ENCODE data around the gene PCAT6.
"Not testable (repeated sequence)": the region's sequence is repeated elsewhere in the genome, so short reads cannot be mapped to it uniquely, and the experiment has no call there.

Gene PCAT6

DNA sequence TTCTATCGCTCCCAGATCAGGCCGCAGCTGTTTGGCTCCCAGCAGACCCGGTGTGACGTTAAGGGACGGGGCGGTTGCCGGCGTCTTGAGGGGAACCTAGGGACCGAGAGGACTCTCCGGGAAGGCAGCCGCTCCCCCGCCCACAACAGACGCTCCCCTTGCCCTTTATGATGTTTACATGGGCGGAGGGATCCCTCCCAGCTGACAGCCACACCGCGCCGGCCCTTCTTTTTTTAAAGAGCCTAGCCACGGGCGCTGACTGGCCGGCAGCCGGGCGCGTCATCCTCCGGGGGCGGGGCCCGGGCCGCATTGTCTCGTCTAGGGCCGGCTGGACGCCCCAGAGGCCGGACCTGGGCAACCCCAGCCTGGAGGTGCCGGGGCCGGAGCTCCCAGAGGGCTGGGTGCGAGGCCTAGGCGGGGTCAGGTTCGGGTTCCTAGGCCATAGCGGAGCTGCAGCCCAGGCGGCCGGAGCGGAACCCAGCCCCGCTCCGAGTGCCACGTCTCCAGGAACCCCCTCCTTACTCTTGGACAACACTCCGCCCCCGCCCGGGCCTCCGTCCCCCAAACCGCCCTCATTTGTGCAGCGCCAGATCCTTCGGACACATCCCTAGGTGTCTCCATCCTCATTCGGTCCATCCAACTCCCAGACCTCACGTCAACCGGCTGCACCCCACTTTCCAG, at the start of gene PCAT6:
TSS of gene PCAT6 (plus strand) at position 340 of the 681 bp plus-strand sequence.
- peak; percentile 99 for DNase-seq (ENCODE audit: low spot score)

- DNase-seq (ENCODE audit: low spot score): no peak
Observed at GRCh38 chr1:202762019-202762418, 48.7 kb upstream of the PCAT6 start.

DNA sequence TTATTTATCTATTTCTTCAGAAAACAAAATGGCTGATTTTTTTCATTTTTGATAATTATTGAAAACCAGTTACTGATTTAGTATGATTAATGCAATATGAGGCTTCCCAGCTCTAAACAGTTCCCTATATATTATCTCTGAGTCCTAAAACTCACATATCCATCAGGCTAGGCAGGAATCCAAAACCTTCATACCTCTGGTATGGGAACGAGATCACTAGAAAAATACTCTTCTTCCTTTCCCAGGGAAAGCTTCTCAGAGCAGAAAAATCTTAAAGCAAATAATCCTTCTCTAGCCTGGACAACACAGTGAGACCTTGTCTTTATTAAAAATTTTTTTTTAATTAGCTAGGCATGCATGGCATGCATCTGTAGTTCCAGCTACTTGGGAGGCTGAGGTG, 45.0 kb upstream of the PCAT6 start:
- no peak for DNase-seq (ENCODE audit: low spot score)

DNA sequence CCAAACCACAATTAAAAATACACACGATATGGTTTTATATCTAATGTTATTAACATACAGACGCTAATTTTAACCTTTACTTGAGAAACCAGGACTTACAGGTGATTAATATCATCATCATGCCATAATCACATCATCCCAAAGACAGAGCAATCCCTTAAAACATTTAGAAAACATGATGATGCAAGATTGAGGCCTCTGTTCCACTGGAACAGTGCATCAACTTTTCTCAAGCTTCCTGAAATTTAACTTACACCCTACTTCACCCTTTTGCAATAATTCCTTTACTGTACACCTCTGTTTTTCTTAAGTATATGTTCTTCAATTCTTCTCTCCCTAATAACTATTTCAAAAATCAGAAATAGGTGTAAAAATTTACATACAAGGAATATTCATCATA, 40.6 kb upstream of the PCAT6 start:
- no peak for DNase-seq (ENCODE audit: low spot score)

DNA sequence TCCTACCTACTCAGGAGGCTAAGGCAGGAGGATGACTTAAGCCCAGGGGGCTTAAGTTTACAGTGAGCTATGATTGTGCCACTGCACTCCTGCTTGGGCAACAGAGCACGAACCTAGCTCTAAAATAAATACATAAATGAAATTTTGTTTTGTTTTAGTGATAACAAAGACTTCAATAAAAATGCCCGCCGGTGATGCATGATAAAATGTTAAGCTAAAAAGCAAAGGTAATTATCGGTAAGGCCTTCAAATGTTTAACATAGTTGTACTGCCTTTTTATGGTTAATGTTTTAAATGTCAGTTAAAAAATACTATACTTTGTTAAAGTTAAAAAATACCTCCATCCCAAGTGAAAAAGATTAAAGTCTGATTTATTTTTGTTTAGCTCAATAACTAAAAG, 29.6 kb upstream of the PCAT6 start:
- no peak for DNase-seq (ENCODE audit: low spot score)

- DNase-seq (ENCODE audit: low spot score): no peak
Observed at GRCh38 chr1:202786804-202787203, 23.9 kb upstream of the PCAT6 start.

DNA sequence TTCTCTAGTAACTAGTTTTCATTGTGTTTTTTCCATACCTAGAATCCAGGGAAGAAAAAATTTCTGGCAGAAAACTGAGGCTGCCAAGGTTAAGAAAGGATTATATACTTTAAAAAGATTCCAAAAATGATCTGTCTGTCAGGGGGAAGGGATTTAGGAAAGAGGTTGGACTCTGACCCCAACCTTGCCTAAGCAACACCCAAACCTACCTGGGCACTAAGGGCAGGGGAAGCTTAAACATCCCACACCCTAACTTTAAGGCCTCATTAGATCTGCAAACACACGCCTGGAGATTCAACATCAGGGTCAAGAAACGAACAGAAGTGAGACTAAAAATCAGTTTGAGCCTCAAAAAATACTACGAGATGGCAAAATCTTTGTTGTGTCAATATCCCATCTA, 22.0 kb upstream of the PCAT6 start:
- no peak for DNase-seq (ENCODE audit: low spot score)

DNA sequence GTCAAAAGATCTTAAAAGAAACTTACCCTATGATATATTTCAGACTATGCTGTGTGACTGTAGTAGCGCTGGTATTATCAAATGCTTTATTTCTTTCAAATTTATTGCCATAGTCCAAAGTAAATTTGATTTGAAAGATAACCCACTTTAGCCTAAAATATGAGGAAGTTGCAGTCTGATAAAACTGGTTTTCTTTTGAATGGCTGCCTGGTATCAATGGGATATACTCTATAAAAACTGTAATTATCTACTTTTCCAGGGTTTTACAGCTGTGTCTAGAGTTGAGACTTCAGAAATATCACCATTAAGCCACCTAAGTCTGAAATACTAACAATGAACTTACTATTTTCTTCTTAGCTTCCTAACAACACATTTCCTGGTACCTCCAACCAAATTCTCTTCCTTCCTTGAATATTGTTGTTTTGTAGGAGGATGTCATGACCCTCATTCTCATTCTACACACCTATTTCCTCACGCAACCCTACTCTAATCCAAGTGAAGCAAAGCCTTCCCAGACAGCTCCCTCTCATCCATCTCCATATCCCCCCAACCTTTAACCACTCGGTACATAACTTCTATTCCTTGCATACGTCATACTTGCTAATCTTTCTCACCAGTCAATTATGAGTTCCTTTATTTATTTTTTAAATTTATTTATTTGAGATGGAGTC, 19.5 kb upstream of the PCAT6 start:
- DNase-seq (ENCODE audit: low spot score): no peak

DNA sequence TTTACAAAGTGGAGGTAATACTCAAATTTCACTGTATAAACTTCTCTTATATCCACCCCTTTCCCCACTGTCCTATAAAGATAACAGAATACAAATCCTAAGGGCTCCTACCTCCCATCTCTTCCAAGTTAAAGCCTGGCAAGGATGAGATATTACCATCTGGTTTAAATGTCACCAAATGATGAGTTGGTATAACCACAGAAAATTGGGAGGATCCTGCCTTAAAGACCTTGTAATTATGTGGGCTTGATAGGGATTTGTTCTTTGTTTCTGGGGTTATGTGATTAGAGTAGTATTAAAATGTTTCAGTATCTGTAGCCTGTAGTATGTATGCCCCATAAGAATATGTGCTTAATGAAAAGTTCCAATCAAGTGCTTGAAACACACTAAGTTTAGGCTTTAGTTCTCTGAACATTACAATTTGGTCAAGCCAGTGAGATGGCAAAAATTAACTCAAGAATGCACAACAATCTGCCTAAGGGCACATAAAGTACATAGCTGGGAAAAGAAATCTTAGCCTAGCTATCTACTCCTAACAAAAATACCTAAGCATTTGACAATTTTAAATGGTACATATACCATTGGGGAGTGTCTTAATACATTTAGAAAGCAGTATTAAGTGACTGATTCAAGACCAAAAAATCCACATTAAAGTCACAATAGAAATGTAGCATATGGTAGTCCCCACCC, 16.6 kb upstream of the PCAT6 start:
- DNase-seq (ENCODE audit: low spot score): no peak

DNA sequence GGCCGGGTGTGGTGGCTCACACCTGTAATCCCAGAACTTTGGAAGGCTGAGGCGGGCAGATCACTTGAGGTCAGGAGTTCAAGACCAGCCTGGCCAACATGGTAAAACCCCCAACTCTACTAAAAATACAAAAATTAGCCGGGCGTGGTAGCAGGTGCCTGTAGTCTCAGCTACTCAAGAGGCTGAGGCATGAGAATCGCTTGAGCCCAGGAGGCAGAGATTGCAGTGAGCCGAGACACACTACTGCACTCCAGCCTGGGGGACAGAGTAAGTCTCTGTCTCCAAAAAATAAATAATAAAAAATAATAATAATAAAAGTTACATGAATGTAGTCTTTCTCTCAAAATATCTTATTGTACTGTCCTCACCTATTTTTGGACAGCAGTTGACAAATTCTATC, 15.8 kb upstream of the PCAT6 start:
- DNase-seq (ENCODE audit: low spot score): not testable (repeated sequence)

GRCh38 chr1:202796670-202797069, 14.1 kb upstream of the PCAT6 start:
- no peak for DNase-seq (ENCODE audit: low spot score)

- no peak for DNase-seq (ENCODE audit: low spot score)
Observed at GRCh38 chr1:202798260-202798659, 12.5 kb upstream of the PCAT6 start.

DNA sequence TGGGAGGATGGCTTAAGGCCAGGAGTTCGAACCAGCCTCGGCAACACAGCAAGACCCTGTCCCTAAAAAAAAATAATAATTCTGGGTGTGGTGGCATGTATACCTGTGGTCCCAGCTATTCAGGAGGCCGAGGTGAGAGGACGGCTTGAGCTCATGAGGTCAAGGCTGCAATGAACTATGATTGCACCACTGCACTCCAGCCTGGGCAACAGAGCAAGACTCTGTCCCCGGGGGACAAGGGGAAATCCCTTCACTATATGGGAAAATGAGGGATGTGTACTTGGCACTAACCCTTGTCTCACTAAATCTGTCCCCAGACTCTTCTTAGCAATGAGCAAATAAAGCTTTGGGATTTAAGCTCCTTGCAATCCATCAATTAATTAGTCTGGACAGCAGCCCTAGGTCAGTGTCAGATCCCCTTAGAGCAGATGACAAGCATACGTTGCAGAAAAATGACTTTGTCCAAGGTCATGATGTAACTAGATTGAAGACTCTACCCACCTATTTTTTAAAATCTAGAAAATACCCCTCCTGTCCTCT, 11.9 kb upstream of the PCAT6 start:
- no peak for DNase-seq (ENCODE audit: low spot score)

DNA sequence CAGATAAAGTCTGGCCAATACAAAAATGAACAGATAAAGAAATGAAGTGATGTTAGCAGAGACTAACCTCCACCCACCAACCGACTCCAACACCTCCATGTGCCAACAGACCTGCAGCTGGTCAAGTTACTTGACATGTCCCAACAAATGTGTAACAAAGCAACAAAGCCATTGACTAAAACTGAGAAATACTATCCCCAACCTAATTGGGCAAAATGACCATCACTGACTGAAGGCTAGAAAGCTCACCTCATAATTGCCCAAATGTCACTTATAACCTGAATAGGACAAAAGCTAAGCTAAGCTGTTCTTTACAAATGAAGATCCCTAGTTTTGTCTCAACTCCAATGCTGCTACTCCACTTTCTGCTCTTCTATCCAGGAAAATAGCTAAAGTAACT, 10.0 kb upstream of the PCAT6 start:
- no peak for DNase-seq (ENCODE audit: low spot score)

GRCh38 chr1:202801175-202801574, 9.6 kb upstream of the PCAT6 start:
- no peak for DNase-seq (ENCODE audit: low spot score)

DNA sequence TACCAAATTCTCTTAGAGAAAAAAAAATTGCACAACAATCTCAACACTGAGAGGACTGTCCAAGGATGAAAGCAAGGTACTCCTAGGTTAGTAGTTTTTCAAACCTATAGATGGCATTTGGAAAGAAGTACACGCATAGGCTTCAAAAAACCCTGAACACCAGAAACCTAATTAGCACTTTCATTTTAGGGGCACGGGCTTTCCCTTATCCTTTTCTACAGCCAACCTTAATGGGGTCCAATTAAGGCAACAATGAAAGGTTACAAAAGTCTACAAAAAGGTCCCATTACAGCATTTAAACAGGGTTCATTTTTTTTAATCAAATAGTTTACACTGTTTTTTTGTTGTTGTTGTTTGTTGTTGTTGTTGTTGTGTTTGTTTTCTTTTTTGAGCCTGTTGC, 8.7 kb upstream of the PCAT6 start:
- DNase-seq (ENCODE audit: low spot score): no peak

DNA sequence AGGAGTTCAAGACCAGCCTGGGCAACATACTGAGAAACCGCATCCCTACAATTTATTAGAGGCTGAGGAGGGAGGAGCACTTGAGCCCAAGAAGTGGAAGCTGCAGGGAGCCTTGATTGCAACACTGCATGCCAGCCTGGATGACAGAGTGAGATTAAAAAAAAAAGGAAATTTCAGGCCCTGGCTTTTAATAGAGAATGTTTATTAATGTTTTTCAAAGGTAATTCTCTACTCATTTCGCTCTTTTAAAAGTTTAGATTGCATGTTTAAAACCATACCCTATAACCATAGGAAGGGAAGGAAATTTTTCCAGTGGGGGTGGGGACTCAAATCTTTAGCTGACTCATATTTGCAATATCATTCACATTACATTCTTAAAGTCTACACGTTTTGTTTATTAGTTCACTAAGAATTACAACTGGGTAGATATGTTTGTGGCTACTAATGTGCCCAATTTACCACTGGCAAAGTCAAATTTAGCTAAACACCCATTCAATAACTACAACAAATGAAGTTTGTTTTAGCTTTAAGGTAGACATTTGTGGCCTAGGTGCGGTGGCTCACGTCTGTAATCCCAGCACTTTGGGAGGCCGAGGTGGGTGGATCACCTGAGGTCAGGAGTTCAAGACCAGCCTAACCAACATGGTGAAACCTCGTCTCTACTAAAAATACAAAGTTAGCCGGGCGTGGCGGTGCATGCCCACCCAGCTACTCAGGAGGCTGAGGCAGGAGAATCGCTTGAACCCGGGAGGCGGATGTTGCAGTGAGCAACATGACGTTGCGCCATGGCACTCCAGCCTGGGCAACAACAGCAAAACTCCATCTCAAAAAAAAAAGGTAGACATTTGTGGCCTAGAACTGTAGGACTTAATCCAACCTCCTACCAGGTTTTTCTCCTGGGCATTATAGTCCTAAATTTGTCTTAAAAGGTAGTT, 7.5 kb upstream of the PCAT6 start:
- no peak for DNase-seq (ENCODE audit: low spot score)

- no peak for DNase-seq (ENCODE audit: low spot score)
Observed at GRCh38 chr1:202804126-202804525, 6.6 kb upstream of the PCAT6 start.

- DNase-seq (ENCODE audit: low spot score): no peak
Observed at GRCh38 chr1:202805886-202806844, 4.6 kb upstream of the PCAT6 start.

DNA sequence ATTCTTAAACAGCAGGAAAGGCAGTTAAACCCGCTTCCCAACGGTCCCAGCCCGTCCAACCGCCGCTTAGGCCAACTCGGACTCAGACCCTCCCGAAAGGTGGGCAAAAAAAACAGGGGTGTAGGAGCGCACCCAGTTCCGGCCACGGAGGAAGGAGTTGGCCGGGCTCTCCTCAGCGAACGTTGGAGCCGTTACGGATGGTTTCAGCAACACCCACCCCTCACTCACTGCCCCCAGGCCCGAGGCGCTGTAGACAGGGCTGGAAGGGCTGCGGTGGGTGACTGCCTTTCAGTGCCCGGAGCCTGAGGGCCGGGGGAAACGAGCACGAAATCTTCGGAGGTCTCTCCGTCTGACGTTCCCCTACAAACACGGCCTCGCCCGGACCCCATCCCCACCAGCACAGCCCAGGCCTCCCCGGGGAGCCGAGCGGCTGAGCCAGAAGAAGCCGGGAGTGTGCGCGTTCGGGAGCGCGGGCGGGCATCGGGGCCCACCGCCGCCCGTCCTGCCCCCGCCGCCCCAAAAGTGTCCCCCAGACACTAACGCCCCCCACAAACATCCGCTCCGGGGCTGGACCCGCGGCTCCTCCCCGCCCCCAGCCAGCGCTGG, 3.8 kb upstream of the PCAT6 start:
- DNase-seq (ENCODE audit: low spot score): peak; percentile 33

All from iPS-NIHi11 (cell line).